Dermis blood vessel endothelial cell (primary cell): ENCODE measurements around the gene ASTN2. TPM values are rescaled to one million over a fixed set of nuclear protein-coding genes. Genes with fewer than 3 reads are reported as not detected.
A peak's percentile ranks its signal among the peaks of the same experiment; 100 is the strongest.
"Not testable (repeated sequence)": the region's sequence is repeated elsewhere in the genome, so short reads cannot be mapped to it uniquely, and the experiment has no call there.

ENCODE experiments used
- DNase-seq: peaks from one replicate; pipeline ENCODE4 v3.0.0; 2010
- total RNA-seq: library from RNA; depleted of rRNA; stranded (reverse); fragments of >200 nt; gene quantifications from 2 replicates; pipeline ENCODE4 v1.2.3, GENCODE V29; 2014

The ASTN2 gene
- total RNA-seq, 1 donor from 2014 or later: 1.9 TPM

DNA sequence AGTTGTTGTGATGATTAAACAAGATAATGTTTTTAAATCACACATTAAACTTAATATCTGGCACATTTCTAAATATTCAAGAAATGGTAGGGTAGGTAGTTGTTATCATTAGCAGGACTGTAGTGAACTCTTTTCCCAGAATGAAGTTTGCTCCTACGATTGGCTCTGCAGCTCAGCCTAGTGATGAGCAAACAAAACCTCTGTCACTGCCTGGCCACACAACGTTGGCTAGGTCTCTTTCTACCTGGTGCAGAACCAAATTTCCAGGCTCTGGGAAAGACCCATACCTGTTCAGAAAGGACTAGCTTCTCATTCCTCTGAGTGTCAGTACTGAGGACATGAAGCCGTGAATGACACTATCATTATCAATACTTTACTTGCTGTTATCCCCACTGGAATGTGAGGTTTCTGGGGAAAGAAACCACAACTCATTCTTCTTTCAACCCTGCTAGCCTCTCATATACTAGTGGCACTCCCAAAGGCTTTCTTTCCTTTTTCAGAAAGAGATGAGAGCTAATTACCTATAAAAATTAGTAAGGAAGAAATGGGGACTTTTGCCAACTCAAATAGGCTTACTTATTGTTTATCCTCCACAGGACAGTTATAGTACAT, 947.0 kb downstream of the ASTN2 start:
- no peak for DNase-seq

DNA sequence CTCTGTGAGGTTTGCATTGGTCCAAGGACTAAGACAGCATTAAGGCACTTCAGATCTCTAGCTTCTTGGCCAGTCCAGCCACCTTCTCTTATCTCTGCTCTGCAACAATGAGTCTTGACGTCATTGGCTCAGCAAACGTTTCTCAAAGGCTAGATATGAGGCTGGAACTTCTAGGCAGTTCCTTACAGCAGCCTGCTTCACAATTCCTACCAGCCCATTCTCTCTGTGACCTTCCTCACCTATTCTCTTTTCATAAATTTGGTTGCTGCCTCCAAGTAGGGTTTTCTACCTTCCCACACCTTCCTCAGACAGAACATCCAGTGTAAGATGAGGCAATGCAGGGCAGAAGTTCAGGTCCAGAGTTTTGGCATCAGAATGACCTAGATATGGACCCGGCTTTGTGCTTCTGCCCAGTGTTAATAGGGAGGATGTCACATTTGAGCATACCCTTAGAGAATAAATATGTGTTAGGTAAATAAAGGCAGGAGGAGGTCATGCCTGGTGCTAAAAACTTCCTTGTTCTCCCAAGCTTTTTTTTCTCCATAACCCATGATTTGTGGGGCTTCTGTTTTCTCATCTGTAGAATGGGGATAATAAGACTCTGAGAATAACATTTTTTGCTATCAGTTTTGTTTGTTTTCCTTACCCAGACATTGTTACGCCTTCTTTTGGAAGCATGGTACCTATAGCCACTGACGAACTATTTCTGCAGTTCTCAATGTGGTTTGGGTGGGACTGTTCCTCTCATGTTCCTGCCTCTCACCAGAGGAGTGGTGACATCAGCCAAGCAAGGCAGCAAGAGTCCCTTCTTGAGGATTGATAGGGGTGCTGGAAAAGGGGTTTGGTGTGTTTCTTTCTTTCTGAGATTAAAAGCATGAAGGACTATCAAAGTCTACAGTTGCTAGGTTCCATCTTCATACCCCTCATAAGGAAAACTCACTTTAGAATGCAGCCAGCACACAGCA, 948.3 kb downstream of the ASTN2 start:
- DNase-seq: no peak

DNA sequence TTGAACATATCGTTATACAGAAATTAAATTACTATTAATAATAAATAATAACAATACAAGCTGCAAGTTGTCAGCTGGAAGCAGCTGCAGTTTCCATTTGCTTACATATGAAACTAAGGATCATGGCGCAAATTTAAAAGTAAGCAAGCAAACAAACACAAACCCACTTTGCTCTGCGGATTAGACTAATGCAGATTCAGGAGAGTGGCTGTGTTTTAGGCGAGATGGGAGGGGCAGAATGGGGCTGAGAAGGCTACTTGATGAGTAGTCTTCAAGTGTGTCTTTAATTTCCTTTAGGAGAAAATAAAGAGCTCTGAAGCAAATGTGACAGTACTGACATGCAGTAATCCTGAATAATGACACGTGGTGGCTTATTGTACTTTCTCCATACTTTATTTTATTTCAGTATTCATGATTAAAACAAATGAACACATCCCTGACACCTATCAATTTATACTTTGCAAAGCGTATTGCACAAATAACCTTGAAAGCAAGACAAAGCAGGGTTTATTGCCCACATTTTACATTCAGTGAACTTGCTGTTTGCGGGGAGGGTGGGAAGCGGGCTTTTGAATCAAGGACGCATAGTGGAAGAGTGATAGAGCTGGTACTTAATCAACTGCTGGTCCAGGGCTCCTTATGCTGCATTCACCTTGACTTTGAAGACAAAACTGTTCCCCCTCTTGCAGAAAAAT, 949.1 kb downstream of the ASTN2 start:
- no peak for DNase-seq

DNA sequence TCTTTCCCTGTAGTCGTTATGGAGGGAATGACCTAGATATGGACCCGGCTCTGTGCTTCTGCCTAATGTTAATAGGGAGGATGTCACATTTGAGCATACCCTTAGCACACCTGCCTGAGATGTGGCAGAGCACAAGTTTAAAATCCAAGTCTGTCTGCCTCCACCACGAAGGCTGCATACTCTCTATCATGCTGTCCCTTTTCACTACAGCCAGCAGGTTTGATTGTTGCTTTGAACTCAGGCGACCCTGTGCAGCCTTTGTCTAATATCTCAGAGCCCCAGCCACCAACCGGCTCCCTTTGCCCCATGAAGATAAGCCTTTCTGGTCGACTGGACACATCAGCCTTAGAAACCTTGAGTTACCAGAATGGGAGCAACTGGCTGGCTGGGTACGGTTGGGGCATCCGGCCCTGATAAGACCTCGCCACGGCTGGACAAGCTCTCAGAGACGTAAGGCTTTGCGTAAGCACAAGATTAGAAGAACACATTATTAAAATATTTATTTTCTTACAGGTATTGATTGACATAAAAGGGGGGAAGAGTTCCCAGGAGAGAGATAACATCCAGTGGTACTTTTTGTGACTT, 949.8 kb downstream of the ASTN2 start:
- no peak for DNase-seq

- DNase-seq: no peak
These were observed 950.4 kb downstream of the ASTN2 start for GRCh38 chr9:116464423-116464822.

DNA sequence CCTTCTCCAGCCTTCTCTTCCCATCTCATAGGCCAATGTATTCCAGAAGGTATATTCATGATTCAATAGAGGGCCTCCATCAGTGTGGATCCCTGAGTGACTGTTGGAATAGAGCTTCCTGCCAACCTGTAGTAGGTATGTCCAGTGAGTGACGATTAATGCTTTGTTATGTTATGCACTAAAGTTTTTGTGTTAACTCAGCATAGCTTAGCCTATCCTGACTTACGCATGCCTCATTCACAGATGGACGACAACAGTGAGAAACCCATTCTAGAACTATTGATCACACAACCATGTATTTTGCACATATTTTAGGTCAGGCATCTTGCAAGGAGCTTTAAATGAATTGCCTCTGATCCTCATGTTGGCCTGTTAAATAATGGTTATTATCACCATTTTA, 953.2 kb downstream of the ASTN2 start:
- no peak for DNase-seq

- DNase-seq: no peak
These were observed 954.8 kb downstream of the ASTN2 start for GRCh38 chr9:116460026-116460425.

DNA sequence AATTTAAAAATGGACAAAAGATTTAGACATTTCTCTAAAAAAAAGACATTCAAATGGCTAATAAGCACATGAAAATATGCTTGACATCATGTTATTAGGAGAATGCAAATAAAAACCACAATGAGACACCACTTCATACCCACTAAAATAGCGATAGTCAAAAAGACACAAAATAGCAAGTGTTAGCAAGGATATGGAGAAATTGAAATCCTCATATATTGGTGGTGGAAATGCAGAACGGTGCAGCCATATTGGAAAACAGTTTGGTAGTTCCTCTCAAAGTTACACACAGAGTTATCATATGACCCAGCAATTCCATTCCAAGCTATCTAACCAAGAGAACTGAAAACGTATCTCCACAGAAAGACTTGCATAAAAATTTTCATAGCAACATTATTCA, 955.3 kb downstream of the ASTN2 start:
- no peak for DNase-seq

DNA sequence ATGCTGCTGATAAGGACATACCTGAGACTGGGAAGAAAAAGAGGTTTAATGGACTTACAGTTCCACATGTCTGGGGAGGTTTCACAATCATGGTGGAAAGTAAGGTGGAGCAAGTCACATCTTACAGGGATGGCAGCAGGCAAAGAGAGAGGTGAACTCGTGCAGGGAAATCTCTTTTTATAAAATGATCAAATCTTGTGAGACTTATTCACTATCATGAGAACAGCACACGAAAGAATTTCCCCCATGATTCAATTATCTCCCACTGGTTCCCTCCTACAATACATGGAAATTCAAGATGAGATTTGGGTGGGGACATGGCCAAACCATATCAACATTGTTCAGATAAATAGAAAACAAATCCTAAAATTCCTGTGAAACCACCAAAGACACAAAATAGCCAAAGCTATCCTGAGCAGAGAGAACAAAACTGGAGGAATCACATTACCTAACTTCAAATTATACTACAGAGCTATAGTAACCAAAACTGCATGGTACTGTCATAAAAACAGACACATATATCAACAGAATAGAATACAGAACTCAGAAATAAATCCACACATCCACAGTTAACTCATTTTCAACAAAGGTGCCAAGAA, 958.3 kb downstream of the ASTN2 start:
- DNase-seq: no peak

- DNase-seq: not testable (repeated sequence)
These were observed 960.3 kb downstream of the ASTN2 start for GRCh38 chr9:116454539-116454938.

DNA sequence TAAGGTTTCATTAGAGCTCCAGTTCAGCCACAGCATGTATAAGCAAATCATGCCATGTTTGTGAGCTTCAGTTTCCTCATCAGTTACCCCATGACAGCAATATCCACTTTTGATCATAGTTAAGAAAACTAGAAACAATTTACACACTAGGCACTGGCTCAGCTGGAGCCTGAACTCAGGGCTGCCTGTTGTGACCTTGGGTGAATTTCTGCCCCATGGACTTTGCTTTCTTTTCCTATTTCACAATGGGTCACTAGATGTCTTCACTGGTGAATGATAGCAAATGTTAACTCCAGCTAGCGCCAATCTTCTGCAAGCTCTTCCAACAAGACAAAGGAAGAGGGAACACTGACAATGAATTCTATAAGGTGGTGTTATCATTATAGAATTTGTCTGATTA, 961.1 kb downstream of the ASTN2 start:
- no peak for DNase-seq

GRCh38 chr9:116452634-116453033, 962.2 kb downstream of the ASTN2 start:
- no peak for DNase-seq

GRCh38 chr9:116452227-116452626, 962.6 kb downstream of the ASTN2 start:
- DNase-seq: no peak

GRCh38 chr9:116451500-116452115, 963.2 kb downstream of the ASTN2 start:
- DNase-seq: no peak

DNA sequence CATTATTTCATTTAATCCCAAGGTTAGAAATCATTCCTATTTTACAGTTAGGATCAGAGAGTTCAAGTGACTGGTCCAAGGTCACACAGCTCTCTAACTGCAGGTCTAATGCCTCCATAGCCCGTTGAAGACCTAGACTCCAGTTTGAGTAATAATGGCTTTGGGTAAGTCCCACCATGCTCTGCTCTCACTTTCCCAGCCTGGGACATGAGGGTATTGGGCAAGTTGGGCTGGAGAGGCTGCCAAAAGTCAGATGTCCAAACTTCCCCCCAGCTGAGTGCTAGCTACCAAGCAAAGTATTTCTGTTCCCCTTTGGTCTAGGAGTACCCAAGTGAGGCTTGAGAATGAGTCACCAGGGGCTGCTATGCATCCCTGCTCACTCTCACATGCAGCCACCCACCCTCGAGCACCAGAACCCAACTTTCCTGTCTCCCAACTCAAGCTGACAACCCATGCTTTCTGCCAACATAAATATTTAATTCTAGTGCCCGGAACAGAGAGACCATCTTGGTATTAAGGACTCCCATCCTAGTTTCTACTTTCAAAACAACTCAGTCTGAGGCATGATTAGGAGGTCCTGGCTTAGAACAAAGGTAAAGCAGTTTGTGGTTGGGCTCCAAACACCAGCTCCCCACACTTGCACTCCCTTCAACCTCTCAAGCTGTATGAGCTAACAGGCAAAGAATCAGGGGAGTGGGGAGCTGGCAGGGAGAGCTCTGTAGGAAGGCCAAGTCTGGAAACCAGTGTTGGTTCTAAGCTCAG, 964.3 kb downstream of the ASTN2 start:
- no peak for DNase-seq

DNA sequence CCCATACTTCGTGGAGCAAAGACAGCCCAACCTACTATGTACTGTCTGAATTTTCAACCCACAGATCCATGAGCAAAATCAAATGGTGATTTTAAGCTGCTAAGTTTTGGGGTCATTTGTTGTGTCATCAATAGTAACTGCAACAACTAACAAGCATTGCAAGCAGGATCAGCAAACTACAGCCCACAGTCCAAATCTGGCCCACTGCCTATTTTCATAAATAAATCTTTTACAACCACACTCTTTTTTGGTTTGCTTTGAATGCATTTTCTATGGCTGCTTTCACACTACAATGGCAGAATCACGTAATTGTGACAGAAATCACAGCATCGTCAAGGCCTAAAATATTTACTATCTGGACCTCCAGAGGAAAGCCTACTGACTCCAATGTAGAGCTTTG, 964.9 kb downstream of the ASTN2 start:
- no peak for DNase-seq

DNA sequence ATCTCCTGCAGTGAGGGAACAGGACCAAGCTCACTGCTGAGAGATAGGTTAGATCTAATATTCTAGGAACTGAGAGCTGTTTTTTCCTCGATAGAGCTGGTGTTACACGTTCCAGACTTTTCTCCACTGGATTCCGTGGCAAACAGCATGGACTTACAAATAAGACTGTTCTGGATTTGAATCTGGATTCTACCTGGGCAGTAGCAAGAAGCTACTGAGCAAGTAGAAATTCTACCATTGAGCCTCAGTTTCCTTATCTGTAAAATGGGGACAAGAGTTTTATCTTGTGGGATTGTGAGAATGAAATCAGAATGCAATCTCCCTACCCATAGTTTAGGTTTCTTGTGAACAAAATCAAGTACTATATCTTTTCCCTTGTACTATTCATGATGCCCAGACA, 966.4 kb downstream of the ASTN2 start:
- DNase-seq: no peak

DNA sequence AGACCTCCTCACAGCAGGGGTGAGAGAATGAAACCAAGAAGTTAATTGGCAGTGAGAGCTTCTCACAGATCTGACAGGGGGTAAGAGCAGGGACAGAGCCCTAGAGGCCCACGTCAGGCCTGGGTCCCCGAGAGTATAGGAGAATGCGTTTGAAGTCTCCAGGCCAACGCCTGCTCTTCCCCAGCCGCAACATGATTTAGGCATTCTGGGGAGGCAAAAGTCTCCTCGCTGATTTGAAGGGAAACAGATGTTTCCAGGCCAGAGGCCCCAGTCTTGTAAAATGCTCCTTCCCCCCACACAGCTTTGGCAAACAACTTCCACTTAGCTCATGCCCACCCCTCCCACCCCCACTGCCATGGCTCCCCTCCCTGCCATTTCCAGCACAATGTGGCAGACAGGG, 966.9 kb downstream of the ASTN2 start:
- DNase-seq: peak; percentile 15

- no peak for DNase-seq
These were observed 972.3 kb downstream of the ASTN2 start for GRCh38 chr9:116442528-116442927.

GRCh38 chr9:116437411-116438370, 977.2 kb downstream of the ASTN2 start:
- DNase-seq: no peak
